Upper lobe of left lung (tissue), 4 donors: ENCODE data around the gene OLR1.

Experiments
- EP300 ChIP-seq, 4 donors: sonication (generic); formaldehyde crosslinking; IDR thresholded peaks; one replicate each; pipeline ENCODE4 v1.5.1; 2017; ENCODE audit warnings: antibody characterized with exemption in 4 of 4, control low read depth in 2 of 4
- POLR2A ChIP-seq, 4 donors: fragments of 450-650 bp; IDR thresholded peaks; one replicate each; pipeline ENCODE4 v1.5.1; 2016 to 2017; ENCODE audit warnings: antibody characterized with exemption in 4 of 4, mild to moderate bottlenecking in 2 of 4
- POLR2AphosphoS5 ChIP-seq, 2 donors: sonication (generic); formaldehyde crosslinking; IDR thresholded peaks; one replicate each; pipeline ENCODE4 v1.5.1; 2017; ENCODE audit warnings: antibody characterized with exemption in 2 of 2
- TF ChIP-seq, protein P1 (sequence below), 6 experiments: fragments of 450-650 bp in 4 of 6; fragments of 200-600 bp in 2 of 6; sonication (generic) in 2 of 6; IDR thresholded peaks; one replicate each; pipeline ENCODE4 v1.5.1; 2016 to 2019; ENCODE audit warnings: antibody characterized with exemption in 6 of 6

DNA sequence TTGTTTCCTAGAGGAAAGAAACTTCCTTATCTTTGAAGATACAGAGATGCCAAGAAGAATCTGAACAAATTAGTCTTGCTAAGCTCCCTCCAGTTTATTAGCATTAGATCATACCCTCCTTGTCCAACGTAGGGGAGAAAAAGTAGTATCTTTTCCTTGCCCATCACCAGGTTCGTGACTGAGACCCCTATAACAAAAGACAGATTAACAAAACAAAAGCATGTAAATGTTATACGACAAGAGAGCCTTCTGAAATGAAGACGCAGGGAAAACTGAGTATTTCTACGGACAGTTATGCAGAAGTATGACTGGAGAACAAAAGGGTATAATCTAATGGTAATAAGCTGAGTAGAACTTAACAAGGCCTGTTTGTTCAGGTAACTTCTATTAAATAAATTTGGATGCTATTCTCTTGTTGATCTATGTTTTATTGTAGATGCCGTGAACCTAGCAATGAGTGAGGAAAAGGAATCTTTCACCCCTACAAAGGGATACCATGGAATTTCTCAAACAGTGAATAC is 39.0 kb downstream of the OLR1 start:
- TF ChIP-seq, protein P1, sequence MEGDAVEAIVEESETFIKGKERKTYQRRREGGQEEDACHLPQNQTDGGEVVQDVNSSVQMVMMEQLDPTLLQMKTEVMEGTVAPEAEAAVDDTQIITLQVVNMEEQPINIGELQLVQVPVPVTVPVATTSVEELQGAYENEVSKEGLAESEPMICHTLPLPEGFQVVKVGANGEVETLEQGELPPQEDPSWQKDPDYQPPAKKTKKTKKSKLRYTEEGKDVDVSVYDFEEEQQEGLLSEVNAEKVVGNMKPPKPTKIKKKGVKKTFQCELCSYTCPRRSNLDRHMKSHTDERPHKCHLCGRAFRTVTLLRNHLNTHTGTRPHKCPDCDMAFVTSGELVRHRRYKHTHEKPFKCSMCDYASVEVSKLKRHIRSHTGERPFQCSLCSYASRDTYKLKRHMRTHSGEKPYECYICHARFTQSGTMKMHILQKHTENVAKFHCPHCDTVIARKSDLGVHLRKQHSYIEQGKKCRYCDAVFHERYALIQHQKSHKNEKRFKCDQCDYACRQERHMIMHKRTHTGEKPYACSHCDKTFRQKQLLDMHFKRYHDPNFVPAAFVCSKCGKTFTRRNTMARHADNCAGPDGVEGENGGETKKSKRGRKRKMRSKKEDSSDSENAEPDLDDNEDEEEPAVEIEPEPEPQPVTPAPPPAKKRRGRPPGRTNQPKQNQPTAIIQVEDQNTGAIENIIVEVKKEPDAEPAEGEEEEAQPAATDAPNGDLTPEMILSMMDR (IDR thresholded peaks at IDR 0.05) = no peak
- TF ChIP-seq POLR2A (IDR thresholded peaks at IDR 0.05) (no peak), POLR2AphosphoS5 (IDR thresholded peaks at IDR 0.05) (no peak), EP300 (IDR thresholded peaks at IDR 0.05) (no peak)
